ENCODE data around the gene HOXA11.

Gene HOXA11

DNA sequence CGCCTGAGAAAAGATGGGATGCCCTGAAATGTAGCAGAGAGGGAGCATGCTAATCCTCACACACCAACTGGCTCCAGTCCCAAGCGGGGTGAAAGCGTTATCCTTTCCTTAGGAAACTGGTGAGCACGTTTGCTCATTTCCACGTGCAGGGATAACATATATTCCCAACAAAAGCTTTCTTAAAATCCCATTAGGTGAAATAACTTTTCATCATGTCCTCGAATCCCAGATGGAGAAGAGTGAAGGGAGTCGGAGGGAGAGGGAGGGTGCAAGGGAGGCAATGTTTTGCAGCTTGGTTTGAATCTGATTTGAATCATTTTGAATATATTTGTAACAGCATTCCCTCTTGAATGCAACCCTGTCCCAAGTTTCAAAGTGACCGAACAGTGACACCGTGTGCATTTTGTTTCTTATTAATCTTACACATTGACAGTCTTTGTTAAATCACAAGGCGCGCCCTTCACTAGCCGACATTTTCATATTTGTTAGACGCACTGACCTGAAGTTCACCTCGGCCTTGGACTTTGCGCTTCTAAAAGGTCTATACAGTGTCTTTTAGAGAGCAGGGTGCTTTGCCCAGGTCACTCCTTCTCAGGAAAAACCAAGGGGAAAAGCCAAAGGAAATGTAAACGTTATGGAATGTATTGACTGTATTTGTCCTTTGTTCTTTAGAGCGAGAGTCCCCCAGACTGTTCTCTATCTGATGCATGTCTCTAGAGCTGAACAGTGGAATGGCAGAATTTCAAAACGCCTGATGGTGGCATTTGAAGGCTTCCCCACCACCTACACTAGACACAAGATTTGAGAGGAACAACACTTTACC lies 51.4 kb downstream of the HOXA11 start:
- DNase-seq (ENCODE audit: low spot score): no peak

DNA sequence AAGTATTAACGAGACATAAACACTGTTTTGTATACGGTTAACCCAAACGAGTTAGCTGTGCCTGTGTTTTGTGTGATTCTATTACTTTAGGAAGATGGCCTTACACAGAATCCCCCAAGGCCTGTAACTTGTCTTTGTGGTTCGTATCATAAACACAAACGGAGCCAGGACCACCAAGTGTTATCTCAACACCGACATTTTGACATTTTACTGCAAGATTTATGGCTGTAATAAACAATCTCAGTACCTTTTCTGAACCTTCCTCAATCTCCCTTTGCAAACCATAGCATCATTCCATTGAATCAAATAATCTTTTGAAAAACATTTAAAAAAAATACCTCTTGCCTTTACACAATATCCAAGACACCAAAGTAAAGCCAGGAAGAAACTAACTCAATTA lies 52.1 kb downstream of the HOXA11 start:
- no peak for DNase-seq (ENCODE audit: low spot score)

DNA sequence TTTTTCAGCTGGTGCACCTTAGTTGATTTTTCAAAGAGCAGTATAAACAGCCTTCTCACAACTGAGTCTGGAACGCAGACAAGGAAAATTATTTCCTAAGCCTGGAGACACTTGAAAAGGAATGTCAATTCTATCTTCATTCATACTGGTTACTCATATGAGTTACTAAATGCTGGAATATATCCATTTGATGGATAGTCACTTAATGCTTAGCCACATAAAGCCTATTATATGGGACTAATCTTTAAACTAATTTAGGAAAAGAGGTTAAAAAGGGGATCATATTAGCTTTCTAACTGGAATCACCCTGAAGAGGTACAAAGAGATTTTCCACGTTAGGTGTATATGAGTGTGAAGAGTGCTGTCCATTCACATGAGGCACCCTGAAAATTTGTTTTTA lies 52.8 kb downstream of the HOXA11 start:
- no peak for DNase-seq (ENCODE audit: low spot score)

DNA sequence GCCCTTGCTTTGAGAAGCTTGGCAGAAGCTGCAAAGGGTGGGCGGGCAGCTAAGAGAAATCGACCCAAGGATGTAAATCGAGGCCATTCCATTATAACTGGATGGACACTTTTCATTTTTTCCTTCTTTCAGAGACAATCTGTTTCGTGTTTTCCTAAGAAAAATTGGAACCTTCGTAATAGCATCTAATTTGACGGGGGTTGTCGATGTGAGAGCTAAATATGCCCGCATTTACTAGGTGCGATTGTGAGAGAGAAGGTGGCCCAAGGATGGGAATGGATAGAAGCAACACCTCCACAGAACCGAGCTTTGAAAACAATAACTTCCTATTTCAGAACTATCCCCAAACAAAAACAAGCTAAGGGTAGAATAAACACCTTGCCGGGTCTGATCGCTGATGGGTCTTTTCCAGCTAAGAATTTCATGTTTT lies 53.6 kb downstream of the HOXA11 start:
- DNase-seq (ENCODE audit: low spot score): no peak
